Measurements from ENCODE around the gene TPSD1. TPM values are rescaled to one million over a fixed set of nuclear protein-coding genes. Genes with fewer than 3 reads are reported as not detected.
"Not testable (repeated sequence)": the region's sequence is repeated elsewhere in the genome, so short reads cannot be mapped to it uniquely, and the experiment has no call there.

TPSD1 gene
- total RNA-seq, 6 experiments from 2014 or later, result not detected

- no peak overlapping the region for H3K27ac Mint-ChIP-seq
- DNase-seq, result no peak
- TF ChIP-seq CTCF (IDR thresholded peaks at IDR 0.05), result no peak
- H3K4me3 Mint-ChIP-seq, result no peak overlapping the region
- H3K27me3 Mint-ChIP-seq (ENCODE audit: insufficient read depth), result peaks cover 11% of the 10 kb centered on the region; the same call in 1 of the 2 replicates
- H3K9me3 Mint-ChIP-seq, result no peaks in the 10 kb centered on the region
- no peaks in the 10 kb centered on the region for H3K36me3 Mint-ChIP-seq (ENCODE audit: low read depth)
- no peaks in the 10 kb centered on the region for H3K4me1 Mint-ChIP-seq (ENCODE audit: low read depth)
These were observed 11.0 kb upstream of the TPSD1 start for GRCh38 chr16:1244881-1245280.

- no peak for TF ChIP-seq CTCF (IDR thresholded peaks at IDR 0.05)
- no peak overlapping the region for H3K27ac Mint-ChIP-seq
- DNase-seq, result no peak
- H3K4me3 Mint-ChIP-seq, result no peak overlapping the region
- H3K9me3 Mint-ChIP-seq, result no peaks in the 10 kb centered on the region
- no peaks in the 10 kb centered on the region for H3K36me3 Mint-ChIP-seq (ENCODE audit: low read depth)
- no peaks in the 10 kb centered on the region for H3K4me1 Mint-ChIP-seq (ENCODE audit: low read depth)
- peaks cover 11% of the 10 kb centered on the region; the same call in 1 of the 2 replicates for H3K27me3 Mint-ChIP-seq (ENCODE audit: insufficient read depth)
These were observed 10.3 kb upstream of the TPSD1 start for GRCh38 chr16:1245452-1246020.

DNA sequence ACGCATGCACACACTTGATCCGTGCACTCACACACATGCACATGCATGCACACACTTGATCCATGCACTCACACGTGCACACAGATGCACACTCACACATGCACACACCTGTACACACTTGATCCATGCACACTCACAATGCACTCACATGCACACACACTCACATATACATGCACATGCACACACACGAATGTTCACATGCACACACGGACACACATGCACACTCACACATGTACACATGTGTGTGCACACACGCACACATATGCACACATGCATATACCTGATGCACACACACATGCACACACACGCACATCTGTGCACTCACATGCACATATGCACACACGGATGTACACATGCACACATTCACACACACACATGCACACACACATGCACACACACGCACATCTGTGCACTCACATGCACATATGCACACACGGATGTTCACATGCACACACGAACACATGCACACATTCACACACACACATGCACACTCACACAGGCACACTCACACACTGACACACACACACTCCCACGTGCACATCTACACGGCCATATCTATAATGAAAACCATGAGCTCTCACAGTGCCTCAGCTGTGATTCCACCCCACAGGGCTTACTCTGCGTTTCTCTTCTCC is 7.8 kb upstream of the TPSD1 start:
- not testable (repeated sequence) for H3K4me3 Mint-ChIP-seq; DNase-seq; H3K36me3 Mint-ChIP-seq (ENCODE audit: low read depth); H3K9me3 Mint-ChIP-seq; H3K4me1 Mint-ChIP-seq (ENCODE audit: low read depth); H3K27ac Mint-ChIP-seq
- H3K27me3 Mint-ChIP-seq (ENCODE audit: insufficient read depth), result peaks cover 11% of the 10 kb centered on the region; the same call in 1 of the 2 replicates

- H3K4me3 Mint-ChIP-seq; H3K27me3 Mint-ChIP-seq (ENCODE audit: insufficient read depth); H3K9me3 Mint-ChIP-seq; H3K27ac Mint-ChIP-seq; H3K36me3 Mint-ChIP-seq (ENCODE audit: low read depth); H3K4me1 Mint-ChIP-seq (ENCODE audit: low read depth); DNase-seq: not testable (repeated sequence)
These were observed 6.7 kb upstream of the TPSD1 start for GRCh38 chr16:1249031-1249755.

DNA sequence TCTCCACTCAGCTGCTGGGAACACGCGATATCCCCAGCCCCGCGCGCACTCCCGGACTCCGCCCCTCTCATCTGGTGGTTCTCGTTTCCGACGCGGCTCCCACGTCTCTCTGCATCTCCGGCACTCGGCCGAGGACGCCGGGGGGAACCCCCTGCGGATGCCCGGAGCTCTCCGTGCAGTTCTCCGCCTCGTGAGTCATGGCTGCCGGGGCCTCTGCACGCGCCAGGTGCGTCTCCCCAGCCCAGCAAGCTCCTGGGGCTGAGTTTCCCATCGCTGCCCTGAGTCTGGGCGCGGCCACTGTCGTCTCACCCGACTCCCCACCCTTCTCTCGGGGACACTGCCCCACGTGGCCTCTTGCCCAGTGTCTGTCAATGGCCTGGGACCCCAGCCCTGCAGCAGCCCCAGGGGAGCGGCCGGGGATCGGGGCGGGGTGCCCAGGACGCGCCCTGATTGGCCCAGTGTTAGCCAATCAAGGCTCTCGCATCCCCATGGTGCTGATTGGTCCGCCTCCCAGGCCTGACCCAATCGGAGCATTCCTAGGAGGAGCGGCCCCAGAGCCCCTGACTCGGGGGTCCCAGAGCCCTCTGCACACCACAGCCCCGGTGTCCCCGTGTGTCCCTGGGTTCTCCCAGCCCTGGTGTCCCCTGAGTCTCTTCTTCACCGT is 2.0 kb upstream of the TPSD1 start:
- not testable (repeated sequence) for H3K4me1 Mint-ChIP-seq (ENCODE audit: low read depth); DNase-seq; H3K36me3 Mint-ChIP-seq (ENCODE audit: low read depth); H3K9me3 Mint-ChIP-seq; H3K27me3 Mint-ChIP-seq (ENCODE audit: insufficient read depth); H3K27ac Mint-ChIP-seq; H3K4me3 Mint-ChIP-seq

- not testable (repeated sequence) for H3K9me3 Mint-ChIP-seq; DNase-seq; H3K27ac Mint-ChIP-seq; H3K4me3 Mint-ChIP-seq; H3K36me3 Mint-ChIP-seq (ENCODE audit: low read depth); H3K27me3 Mint-ChIP-seq (ENCODE audit: insufficient read depth); H3K4me1 Mint-ChIP-seq (ENCODE audit: low read depth)
These were observed 1.0 kb upstream of the TPSD1 start for GRCh38 chr16:1254821-1255220.

GRCh38 chr16:1256296-1256873 is 516 bp downstream of the TPSD1 start:
- H3K27me3 Mint-ChIP-seq (ENCODE audit: insufficient read depth), result peaks cover 13% of the 10 kb centered on the region
- DNase-seq; H3K27ac Mint-ChIP-seq; H3K9me3 Mint-ChIP-seq; H3K4me3 Mint-ChIP-seq; H3K36me3 Mint-ChIP-seq (ENCODE audit: low read depth); H3K4me1 Mint-ChIP-seq (ENCODE audit: low read depth): not testable (repeated sequence)
